COLO668 (cell line): ENCODE data around the gene COL4A1.
A peak's percentile ranks its signal among the peaks of the same experiment; 100 is the strongest.

Source experiments
- DNase-seq: peaks from one replicate; lab custom pipeline; 2025; ENCODE audit not compliant: unreplicated experiment; lab: John Stamatoyannopoulos, UW

COL4A1 gene

GRCh38 chr13:110306960-110307766 is at the start of gene COL4A1, which contains the start of gene COL4A2:
Gene COL4A1 (minus strand): TSS chr13:110307157. CDS start chr13:110307027, 130 bp downstream.
Gene COL4A2 (plus strand): TSS chr13:110307284. CDS start chr13:110307904, 620 bp downstream.
- DNase-seq, result peak; percentile 59

- DNase-seq, result peak; percentile 28
Measured at GRCh38 chr13:110356362-110356761, 49.4 kb upstream of the COL4A1 start.

GRCh38 chr13:110354715-110355473 is 47.9 kb upstream of the COL4A1 start:
- DNase-seq, result no peak

- no peak for DNase-seq
Measured at GRCh38 chr13:110354123-110354627, 47.2 kb upstream of the COL4A1 start.

DNA sequence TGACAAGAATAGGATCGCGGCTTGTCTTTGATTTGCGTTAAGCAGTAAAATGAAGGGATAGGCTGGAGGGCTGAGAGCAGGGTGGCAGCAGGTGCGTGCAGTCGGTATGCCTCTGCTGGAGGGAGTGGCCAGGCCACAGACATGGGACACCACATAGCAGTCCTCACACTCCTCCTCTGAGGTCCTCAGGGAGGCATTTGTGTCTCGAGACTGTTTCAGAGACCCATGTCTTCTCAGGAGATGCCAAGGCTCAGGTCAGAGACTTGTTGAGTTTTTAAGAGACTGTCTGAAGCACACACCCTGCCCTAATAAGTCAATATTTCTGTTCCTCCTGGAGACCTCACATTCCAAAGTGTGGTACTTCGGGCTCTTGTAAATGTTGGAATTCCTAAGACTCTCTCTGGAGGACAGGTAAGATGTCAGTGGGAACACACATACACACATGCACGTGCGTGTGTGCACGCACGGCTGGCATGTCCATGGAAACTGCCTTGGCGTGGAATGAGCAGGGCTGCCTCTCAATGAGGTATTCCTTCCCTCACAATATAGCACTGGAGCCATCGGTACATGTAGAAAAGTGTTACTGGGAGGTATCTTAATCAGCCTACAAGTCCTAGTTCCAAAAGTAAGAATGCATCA is 46.5 kb upstream of the COL4A1 start:
- no peak for DNase-seq

GRCh38 chr13:110352735-110353134 is 45.8 kb upstream of the COL4A1 start:
- no peak for DNase-seq

GRCh38 chr13:110351636-110352420 is 44.9 kb upstream of the COL4A1 start:
- DNase-seq, result no peak

DNA sequence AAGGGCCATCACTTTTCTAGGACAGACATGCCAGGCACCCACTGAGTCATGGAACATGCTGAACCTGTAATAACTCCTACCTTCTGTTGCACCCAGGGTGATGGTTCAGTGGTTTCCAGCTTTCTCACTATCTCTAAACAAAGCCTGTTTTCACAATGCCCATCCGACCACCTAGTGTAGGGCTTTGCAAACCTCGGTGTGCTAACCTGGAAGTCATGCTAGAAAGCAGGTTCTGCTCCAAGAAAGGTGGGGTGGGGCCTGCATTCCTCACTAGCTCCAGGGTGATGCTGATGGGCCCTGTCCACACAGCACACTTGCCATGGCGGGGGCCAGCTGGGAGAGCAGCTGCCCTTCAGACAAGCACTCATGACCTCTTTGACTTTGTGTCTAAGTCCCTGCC is 43.6 kb upstream of the COL4A1 start:
- no peak for DNase-seq

DNA sequence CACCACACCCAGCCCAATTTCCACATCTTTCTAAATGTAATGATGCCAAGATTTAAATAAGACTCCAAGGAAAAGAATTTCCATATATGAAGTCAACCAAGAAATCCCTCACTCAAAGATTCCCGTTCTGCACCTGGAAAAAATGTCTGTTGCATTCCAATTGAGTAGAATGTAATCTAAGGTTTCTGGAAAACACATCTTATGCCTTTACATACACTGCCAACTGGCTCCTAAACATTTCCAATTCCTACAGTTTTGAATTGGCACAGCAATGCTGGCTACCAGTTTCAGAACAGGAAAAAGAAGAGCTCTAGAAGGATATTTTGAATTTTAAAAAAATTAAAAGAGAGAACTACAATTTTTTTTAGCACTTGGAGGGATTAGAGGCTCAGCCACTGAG is 43.1 kb upstream of the COL4A1 start:
- DNase-seq, result no peak

DNA sequence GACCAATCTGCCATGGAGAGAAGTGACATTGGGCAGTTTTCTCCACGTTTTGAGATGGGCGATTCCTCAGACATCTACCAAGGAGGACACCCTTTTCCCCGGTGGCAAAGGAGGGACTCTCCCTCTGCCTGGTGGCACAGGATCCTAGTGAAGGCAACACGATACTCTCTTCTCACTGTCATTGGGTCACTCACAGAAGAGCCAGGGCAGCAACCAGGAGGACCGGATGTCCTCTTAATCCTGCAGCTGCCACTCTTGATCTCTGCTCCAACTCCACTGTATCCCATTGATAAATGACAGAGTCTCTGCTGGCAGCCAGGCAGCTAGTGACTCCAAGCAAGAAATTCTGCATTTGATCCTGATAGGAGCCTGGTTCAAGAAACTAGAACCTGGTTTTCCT is 42.3 kb upstream of the COL4A1 start:
- DNase-seq, result no peak

- no peak for DNase-seq
Measured at GRCh38 chr13:110348309-110349105, 41.5 kb upstream of the COL4A1 start.

DNA sequence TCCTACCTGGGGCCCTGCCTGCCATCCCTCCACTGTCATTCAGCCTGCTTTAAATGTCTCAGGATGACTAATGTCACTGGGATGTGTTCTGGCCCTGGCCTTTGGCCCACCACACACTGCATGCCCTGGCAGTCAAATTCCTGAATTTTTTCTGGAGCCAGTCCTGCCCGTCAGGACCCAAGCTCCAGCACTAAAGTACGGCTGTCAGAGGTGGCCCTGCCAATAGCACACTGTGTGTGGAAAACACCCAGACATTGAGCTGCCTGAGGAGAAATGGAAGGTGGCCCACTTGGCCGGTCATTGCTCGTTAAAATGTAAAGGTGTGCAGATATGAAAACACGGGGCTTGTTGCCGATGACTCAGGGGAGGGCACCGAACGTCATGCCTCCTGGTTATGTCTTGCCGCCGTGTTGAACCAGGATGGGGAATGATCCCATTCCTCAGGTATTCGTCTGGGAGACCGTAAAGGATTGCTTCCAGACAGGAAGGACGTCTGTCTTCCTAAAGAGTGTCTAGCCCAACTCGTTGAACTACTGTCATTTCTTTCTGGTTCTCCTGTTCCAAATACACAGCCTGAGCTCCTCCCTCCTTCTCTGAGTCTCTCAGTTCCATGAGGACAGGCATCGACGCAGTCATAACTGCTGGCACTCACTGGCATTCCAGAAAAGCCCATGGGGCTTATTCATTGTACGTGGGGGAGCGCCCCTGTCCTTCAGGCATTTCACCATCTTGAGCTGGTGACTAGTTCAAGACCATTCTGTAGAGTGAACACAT is 40.8 kb upstream of the COL4A1 start:
- no peak for DNase-seq

GRCh38 chr13:110347088-110347487 is 40.1 kb upstream of the COL4A1 start:
- DNase-seq, result no peak

DNA sequence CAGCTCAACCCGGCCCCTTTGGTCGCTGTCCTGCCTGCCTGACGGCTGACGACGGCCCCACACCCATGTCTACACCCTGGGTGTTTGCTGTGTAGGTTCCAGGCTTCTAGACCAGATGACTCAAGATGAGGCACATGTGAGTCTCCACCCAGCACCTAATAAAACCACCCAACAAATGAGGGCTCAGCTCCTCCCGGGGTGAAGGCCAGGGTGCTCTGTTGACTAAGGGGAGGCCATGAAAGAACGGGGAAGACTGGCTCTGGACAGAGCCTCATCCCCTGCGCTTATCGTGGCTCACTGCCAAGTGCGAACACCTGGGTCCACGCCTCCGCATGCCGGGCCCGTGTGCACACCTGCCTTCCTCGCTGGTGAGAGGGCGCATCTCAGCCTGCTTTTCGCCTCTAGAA is 39.7 kb upstream of the COL4A1 start:
- DNase-seq, result peak; percentile 97

GRCh38 chr13:110345701-110346100 is 38.7 kb upstream of the COL4A1 start:
- no peak for DNase-seq

DNA sequence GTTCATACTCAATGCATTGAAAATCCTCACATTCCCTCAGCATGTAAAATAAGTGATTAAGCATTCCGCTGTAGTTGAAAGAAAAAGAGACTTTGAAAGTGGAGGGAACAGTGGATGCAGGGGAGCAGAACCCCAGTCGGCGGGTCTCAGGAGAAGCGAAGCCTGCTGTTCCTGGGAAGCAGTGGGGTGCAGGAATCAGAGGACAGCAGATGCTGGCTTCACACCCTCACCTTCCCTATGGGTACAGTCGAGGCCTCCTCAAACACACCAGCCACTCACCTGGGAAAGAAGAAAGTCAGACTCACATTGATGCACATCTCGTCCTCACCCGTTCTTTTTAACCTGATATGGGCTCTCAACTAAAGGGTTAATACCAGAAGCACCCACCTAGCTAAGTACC is 38.3 kb upstream of the COL4A1 start:
- DNase-seq, result no peak

DNA sequence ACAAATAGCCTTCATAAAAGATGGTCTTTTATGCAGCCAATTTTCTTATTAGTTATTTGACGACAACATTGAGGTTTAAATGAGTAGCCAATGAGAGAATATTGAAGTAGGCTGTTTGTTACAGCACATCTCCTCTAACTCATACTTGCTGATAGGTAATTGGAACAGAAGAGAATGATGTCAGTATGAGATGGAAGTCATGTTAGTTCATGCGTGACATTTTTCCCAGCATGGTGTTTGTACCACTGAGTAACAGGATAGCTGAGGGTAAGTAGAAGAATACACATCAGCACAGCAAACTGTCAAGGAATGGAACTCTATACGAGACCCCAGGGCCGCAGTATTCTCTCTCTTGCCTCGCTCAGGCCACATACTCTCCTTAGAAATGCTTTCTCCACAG is 37.4 kb upstream of the COL4A1 start:
- DNase-seq, result no peak

GRCh38 chr13:110343241-110343865 is 36.4 kb upstream of the COL4A1 start:
- no peak for DNase-seq

GRCh38 chr13:110342474-110342873 is 35.5 kb upstream of the COL4A1 start:
- no peak for DNase-seq
